H7 (cell line): ENCODE data around the gene CCDC68. TPM values are rescaled to one million over a fixed set of nuclear protein-coding genes. Genes with fewer than 3 reads are reported as not detected.

Experiments
- DNase-seq: peaks from one replicate; pipeline ENCODE4 v3.0.0; 2012
- H3K27me3 ChIP-seq: 2 replicates; pipeline ENCODE4 v1.6.0; 2011; ENCODE audit warnings: mild to moderate bottlenecking, low read length; ENCODE audit not compliant: control insufficient read depth, insufficient read depth
- H3K36me3 ChIP-seq: replicated peaks from 2 replicates; pipeline ENCODE4 v1.5.1; 2011; ENCODE audit warnings: low read length; ENCODE audit not compliant: control insufficient read depth, insufficient read depth
- H3K4me3 ChIP-seq: 2 replicates; pipeline ENCODE4 v1.5.1; 2011; ENCODE audit warnings: low read depth, mild to moderate bottlenecking, control low read depth, low read length, moderate library complexity; ENCODE audit not compliant: insufficient read depth
- total RNA-seq: library from RNA; depleted of rRNA; stranded (reverse); fragments of >200 nt; shearing (Covaris generic); gene quantifications from 2 replicates; pipeline ENCODE4 v1.2.3, GENCODE V29; 2014; rRNA removed

Gene CCDC68, protein sequence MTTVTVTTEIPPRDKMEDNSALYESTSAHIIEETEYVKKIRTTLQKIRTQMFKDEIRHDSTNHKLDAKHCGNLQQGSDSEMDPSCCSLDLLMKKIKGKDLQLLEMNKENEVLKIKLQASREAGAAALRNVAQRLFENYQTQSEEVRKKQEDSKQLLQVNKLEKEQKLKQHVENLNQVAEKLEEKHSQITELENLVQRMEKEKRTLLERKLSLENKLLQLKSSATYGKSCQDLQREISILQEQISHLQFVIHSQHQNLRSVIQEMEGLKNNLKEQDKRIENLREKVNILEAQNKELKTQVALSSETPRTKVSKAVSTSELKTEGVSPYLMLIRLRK
- 0.10 TPM in 1 of 2 replicates, not detected in the other for total RNA-seq

GRCh38 chr18:54958704-54959625, at the start of gene CCDC68:
Gene CCDC68 (minus strand): TSS chr18:54959461. CDS start chr18:54942791, 16,670 bp downstream.
- Histone ChIP-seq H3K27me3 (peaks cover 4% of the 10 kb centered on the region), H3K36me3 (no peaks in the 10 kb centered on the region), H3K4me3 (peak within 1 kb of the TSS; percentile 52)
- peak; percentile 69 for DNase-seq

- DNase-seq = no peak
- H3K27me3 ChIP-seq = no peaks in the 10 kb centered on the region
- H3K4me3 ChIP-seq = no peak overlapping the region
- H3K36me3 ChIP-seq = no peaks in the 10 kb centered on the region
Measured at GRCh38 chr18:55007602-55008001, 48.3 kb upstream of the CCDC68 start.

- Histone ChIP-seq H3K4me3 (no peak overlapping the region), H3K36me3 (no peaks in the 10 kb centered on the region), H3K27me3 (no peaks in the 10 kb centered on the region)
- no peak for DNase-seq
Measured at GRCh38 chr18:55003695-55004094, 44.4 kb upstream of the CCDC68 start.

DNA sequence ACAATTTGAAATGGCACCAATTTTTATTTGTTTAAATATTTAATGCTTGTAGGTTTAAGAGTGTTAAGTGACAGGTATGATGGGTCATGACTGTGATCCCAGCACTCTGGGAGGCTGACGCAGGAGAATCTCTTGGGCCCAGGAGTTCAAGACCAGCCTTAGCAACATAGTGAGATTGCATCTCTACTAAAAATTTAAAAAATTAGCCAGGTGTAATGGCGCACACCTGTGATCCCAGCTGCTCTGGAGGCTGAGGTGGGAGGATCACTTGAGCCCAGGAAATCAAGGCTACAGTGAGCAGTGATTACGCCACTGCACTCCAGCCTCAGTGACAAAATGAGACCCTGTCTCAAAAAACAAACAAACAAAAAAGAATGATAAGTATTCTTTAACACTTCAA, 43.0 kb upstream of the CCDC68 start:
- DNase-seq = no peak
- no peak overlapping the region for H3K4me3 ChIP-seq
- H3K27me3 ChIP-seq = no peaks in the 10 kb centered on the region

DNA sequence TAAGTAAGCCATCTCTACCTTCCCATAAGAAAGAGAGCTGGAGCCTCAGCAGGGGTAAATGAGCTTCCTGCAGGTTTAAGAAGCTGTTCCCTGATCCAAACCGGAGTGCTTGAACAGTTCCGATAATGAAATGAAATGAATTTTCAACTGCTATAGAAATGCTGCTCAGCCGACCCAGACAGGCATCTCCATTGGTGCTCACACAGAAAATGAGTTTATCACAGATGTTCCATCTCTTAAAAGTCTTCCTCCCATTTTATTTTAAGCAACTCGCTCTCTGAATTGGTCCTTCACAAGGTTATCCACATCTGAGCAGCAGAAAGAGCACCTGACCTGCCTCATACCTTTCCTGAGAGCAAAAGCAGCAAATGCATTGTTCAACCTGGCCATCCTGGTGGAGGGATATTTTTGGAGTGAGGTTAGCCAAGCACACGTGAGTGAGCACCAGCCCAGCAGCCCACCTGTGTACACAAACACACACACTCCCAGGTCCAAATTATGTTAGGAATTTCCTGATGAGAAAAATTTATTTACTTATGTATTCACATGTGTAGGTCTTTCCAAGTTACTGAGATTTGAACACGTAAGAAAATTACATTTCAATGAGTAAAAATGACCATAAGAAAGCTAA, 42.2 kb upstream of the CCDC68 start:
- no peaks in the 10 kb centered on the region for H3K36me3 ChIP-seq
- no peaks in the 10 kb centered on the region for H3K27me3 ChIP-seq
- DNase-seq = no peak
- H3K4me3 ChIP-seq = no peak overlapping the region

More for the DNA sequence above, 43.0 kb upstream of the CCDC68 start:
- no peaks in the 10 kb centered on the region for H3K36me3 ChIP-seq

- no peaks in the 10 kb centered on the region for H3K27me3 ChIP-seq
- no peaks in the 10 kb centered on the region for H3K36me3 ChIP-seq
- DNase-seq = no peak
- no peak overlapping the region for H3K4me3 ChIP-seq
Measured at GRCh38 chr18:55000529-55000928, 41.3 kb upstream of the CCDC68 start.

DNA sequence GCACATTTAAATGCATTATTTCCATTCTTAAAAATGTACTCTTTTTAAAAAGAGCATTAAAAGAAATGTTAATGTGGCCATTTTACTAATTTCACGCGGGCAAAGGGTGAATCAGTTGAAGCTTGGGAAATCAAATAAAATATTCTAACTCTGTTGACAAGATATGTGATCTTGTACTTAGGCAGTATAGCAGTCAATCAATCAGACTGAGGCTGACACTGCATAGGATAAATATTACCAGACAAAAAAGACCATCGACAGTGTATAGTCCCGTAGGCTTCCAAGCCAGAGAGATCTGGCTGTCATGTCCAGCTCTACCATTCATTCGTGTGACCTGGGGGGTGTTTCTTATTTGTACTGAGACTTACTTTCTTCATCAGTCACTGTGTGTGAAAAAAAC, 39.8 kb upstream of the CCDC68 start:
- Histone ChIP-seq H3K4me3 (no peak overlapping the region), H3K36me3 (no peaks in the 10 kb centered on the region), H3K27me3 (no peaks in the 10 kb centered on the region)
- no peak for DNase-seq

GRCh38 chr18:54995421-54996143, 36.3 kb upstream of the CCDC68 start:
- Histone ChIP-seq H3K36me3 (no peaks in the 10 kb centered on the region), H3K4me3 (no peak overlapping the region), H3K27me3 (no peaks in the 10 kb centered on the region)
- no peak for DNase-seq

DNA sequence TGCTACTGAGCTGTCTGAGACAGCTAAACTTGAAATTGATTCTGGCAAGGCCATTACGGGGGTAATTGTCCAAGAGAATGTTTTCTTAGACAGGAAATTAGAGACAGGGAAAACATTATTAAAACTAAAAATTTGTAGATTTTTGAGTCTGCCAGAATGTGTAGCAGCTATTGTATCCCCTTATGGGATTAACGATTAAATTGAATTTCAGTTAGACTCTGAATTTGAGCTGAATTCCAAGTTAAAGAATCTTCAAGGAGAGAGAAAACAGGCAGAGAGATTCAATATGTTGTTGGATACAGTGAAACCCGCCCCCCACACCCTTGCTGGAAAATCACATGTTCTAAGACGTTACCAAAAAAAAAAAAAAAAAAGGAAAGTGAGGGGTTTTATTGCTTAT, 32.7 kb upstream of the CCDC68 start:
- Histone ChIP-seq H3K36me3 (no peaks in the 10 kb centered on the region), H3K27me3 (no peaks in the 10 kb centered on the region), H3K4me3 (no peak overlapping the region)
- DNase-seq = no peak

DNA sequence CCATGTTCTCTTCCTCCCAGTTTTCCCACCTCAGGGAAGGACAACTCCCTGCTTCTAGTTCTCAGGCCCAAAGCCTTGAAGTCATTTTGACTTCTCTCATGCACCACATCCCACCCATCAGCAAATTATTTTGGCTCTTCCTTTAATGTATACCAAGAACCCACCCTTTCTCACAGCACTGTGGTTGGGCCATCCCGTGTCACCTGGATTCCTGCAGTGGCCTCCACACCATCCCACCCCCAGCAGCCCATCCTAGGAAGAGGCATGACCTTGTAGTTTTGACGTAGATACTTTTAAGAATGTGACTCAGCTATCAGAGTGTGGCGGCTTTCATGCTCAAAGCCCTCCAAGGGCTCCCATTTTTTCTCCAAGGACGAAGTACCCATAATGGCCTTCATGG, 25.6 kb upstream of the CCDC68 start:
- no peaks in the 10 kb centered on the region for H3K36me3 ChIP-seq
- no peaks in the 10 kb centered on the region for H3K27me3 ChIP-seq
- H3K4me3 ChIP-seq = no peak overlapping the region
- DNase-seq = no peak

DNA sequence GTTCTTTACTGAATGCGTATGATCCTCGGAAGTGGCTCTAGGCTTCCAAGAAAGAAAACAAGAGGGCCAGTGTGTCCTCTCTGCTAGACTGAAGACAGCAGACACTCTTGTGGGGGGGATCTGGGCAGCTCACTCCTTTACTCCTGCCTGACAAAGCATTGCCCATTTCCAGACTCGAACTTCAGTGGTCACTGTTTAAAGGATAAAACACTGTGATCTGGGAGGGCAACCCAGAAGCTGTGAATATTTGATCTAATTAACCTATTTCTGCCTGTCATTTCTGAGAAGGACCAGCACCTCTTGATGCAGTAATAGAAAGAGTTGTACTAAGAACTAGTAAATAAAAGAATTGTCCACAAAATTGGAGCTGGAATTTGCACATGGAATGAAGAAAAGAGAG, 24.5 kb upstream of the CCDC68 start:
- DNase-seq = no peak
- Histone ChIP-seq H3K4me3 (no peak overlapping the region), H3K36me3 (no peaks in the 10 kb centered on the region), H3K27me3 (no peaks in the 10 kb centered on the region)

- H3K36me3 ChIP-seq = no peaks in the 10 kb centered on the region
- no peaks in the 10 kb centered on the region for H3K27me3 ChIP-seq
- no peak overlapping the region for H3K4me3 ChIP-seq
- peak; percentile 35 for DNase-seq
Measured at GRCh38 chr18:54983041-54983686, 23.9 kb upstream of the CCDC68 start.

DNA sequence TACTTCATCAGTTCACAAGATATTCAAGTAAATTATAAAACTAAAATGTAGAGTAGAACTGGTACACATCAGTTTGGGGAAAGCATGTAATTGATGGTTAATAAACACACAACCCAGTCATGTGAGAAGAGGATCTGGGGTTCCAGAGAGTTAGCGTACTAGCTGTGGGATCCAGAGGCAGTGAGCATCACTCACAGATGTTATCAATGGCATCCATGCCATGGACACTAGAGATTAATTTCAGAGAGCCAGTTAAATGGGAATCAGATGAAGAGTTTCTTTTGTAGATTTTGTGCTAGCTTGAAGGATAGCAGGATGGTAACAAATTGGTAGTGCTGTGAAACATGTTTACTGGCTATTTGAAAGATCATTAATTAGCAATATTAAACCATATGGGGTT, 21.8 kb upstream of the CCDC68 start:
- no peaks in the 10 kb centered on the region for H3K36me3 ChIP-seq
- no peak overlapping the region for H3K4me3 ChIP-seq
- DNase-seq = no peak
- no peaks in the 10 kb centered on the region for H3K27me3 ChIP-seq

DNA sequence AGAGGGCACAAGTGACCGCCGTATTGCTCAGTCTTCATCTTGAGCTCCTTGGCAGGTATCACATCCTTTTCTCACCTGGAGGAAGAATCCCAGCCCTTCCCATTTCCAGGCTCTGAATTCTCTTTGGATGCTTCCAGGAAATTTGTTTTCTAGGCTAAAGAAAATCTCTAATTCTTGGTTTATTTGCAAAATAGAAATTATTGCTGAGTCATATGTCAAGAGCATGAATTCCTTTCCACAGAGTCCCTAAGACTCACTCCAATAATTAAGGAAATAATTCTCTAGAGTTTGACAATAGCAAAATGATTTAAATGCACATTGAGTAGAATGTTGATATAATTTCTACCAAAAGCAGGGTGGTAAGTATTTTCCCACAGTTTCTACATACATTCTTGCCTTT, 16.3 kb upstream of the CCDC68 start:
- H3K4me3 ChIP-seq = no peak overlapping the region
- H3K27me3 ChIP-seq = no peaks in the 10 kb centered on the region
- H3K36me3 ChIP-seq = no peaks in the 10 kb centered on the region
- DNase-seq = no peak
